ENCODE measurements around the gene MAMLD1.

The MAMLD1 gene

GRCh38 chrX:150460063-150460462 lies 96.9 kb downstream of the MAMLD1 start:
- no peaks in the 10 kb centered on the region for H3K36me3 ChIP-seq (ENCODE audit: control insufficient read depth in 2 of 2, insufficient read depth in 1 of 2, low read length in 2 of 2)
- ChIA-PET CTCF (no interaction called here), POLR2A (no interaction called here)
- no peak overlapping the region for H3K27ac ChIP-seq (ENCODE audit: extremely low read depth, low read depth, low read length)
- no peaks in the 10 kb centered on the region for H3K4me1 ChIP-seq (ENCODE audit: control insufficient read depth, insufficient read depth, low read length)
- no peak overlapping the region for H3K4me3 ChIP-seq (ENCODE audit: low read depth, low read length)
- TF ChIP-seq ZNF350 (tag by site-specific recombination; IDR thresholded peaks at IDR 0.05), result no peak
- no peak for TF ChIP-seq ZNF544 (tag by site-specific recombination; IDR thresholded peaks at IDR 0.05)
- TF ChIP-seq ZNF501 (tag by site-specific recombination; IDR thresholded peaks at IDR 0.05), result no peak
- TF ChIP-seq ZNF560 (tag by site-specific recombination; IDR thresholded peaks at IDR 0.05; ENCODE audit: borderline replicate concordance), result no peak
- TF ChIP-seq ZNF768 (tag by site-specific recombination; IDR thresholded peaks at IDR 0.05), result no peak
- TF ChIP-seq, protein P1, sequence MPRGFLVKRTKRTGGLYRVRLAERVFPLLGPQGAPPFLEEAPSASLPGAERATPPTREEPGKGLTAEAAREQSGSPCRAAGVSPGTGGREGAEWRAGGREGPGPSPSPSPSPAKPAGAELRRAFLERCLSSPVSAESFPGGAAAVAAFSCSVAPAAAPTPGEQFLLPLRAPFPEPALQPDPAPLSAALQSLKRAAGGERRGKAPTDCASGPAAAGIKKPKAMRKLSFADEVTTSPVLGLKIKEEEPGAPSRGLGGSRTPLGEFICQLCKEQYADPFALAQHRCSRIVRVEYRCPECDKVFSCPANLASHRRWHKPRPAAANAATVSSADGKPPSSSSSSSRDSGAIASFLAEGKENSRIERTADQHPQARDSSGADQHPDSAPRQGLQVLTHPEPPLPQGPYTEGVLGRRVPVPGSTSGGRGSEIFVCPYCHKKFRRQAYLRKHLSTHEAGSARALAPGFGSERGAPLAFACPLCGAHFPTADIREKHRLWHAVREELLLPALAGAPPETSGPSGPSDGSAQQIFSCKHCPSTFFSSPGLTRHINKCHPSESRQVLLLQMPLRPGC (tag by site-specific recombination; IDR thresholded peaks at IDR 0.05), result no peak
- TF ChIP-seq ZNF416 (tag by site-specific recombination; IDR thresholded peaks at IDR 0.05), result no peak
- no peak for TF ChIP-seq ZFP37 (tag by site-specific recombination; IDR thresholded peaks at IDR 0.05)
- TF ChIP-seq ZNF280D (tag by site-specific recombination; IDR thresholded peaks at IDR 0.05), result no peak
- no peak for TF ChIP-seq ZNF747 (tag by site-specific recombination; IDR thresholded peaks at IDR 0.05)
- no peak for TF ChIP-seq ZBTB21 (tag by site-specific recombination; IDR thresholded peaks at IDR 0.05)
- TF ChIP-seq, protein P2, sequence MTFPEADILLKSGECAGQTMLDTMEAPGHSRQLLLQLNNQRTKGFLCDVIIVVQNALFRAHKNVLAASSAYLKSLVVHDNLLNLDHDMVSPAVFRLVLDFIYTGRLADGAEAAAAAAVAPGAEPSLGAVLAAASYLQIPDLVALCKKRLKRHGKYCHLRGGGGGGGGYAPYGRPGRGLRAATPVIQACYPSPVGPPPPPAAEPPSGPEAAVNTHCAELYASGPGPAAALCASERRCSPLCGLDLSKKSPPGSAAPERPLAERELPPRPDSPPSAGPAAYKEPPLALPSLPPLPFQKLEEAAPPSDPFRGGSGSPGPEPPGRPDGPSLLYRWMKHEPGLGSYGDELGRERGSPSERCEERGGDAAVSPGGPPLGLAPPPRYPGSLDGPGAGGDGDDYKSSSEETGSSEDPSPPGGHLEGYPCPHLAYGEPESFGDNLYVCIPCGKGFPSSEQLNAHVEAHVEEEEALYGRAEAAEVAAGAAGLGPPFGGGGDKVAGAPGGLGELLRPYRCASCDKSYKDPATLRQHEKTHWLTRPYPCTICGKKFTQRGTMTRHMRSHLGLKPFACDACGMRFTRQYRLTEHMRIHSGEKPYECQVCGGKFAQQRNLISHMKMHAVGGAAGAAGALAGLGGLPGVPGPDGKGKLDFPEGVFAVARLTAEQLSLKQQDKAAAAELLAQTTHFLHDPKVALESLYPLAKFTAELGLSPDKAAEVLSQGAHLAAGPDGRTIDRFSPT (tag by site-specific recombination; IDR thresholded peaks at IDR 0.05), result no peak
- no peak for TF ChIP-seq ZBTB10 (tag by site-specific recombination; IDR thresholded peaks at IDR 0.05)
- TF ChIP-seq ZEB2 (tag by site-specific recombination; IDR thresholded peaks at IDR 0.05), result no peak
- TF ChIP-seq ZNF114 (tag by site-specific recombination; IDR thresholded peaks at IDR 0.05), result no peak
- no peaks in the 10 kb centered on the region for H3K9me3 ChIP-seq (ENCODE audit: control insufficient read depth, insufficient read depth, low read depth, low read length)

DNA sequence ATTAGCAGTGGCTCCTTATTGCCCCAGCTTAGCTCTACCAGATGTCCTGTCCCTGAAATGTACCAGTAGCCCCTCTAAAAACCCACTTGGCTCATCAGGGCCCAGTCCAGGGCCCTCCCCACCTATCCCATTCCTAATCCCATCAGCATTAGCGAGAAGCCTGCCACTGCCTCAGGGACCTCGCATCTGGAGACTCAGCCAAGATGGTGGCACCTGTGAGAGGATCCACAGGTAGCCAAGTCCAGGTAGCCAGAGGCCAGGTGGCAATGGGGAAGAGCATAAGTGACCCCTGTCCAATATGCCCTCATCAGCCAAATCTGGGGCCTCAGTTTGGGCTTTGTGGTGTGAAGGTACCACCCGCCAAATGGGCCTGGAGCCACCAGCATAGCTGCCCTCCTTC lies 97.7 kb downstream of the MAMLD1 start:
- CTCF ChIA-PET, result no interaction called here
- Histone ChIP-seq H3K9me3 (ENCODE audit: control insufficient read depth, insufficient read depth, low read depth, low read length) (no peaks in the 10 kb centered on the region), H3K36me3 (ENCODE audit: control insufficient read depth in 2 of 2, insufficient read depth in 1 of 2, low read length in 2 of 2) (no peaks in the 10 kb centered on the region), H3K27ac (ENCODE audit: extremely low read depth, low read depth, low read length) (no peak overlapping the region), H3K4me1 (ENCODE audit: control insufficient read depth, insufficient read depth, low read length) (no peaks in the 10 kb centered on the region), H3K4me3 (ENCODE audit: low read depth, low read length) (no peak overlapping the region)
- POLR2A ChIA-PET, result no interaction called here
- TF ChIP-seq KLF9 (tag by site-specific recombination; IDR thresholded peaks at IDR 0.05; ENCODE audit: low read depth) (no peak), SCRT1 (tag by site-specific recombination; IDR thresholded peaks at IDR 0.05; ENCODE audit: borderline replicate concordance) (no peak), ZNF585B (tag by site-specific recombination; IDR thresholded peaks at IDR 0.05) (no peak), ZNF211 (tag by site-specific recombination; IDR thresholded peaks at IDR 0.05; ENCODE audit: low read depth) (no peak), ZNF621 (tag by site-specific recombination; IDR thresholded peaks at IDR 0.05) (no peak), ZNF837 (tag by site-specific recombination; IDR thresholded peaks at IDR 0.05) (no peak), ZNF114 (tag by site-specific recombination; IDR thresholded peaks at IDR 0.05) (no peak), ZFHX2 (tag by site-specific recombination; conservative IDR thresholded peaks at IDR 0.05) (no peak), ZNF600 (tag by site-specific recombination; IDR thresholded peaks at IDR 0.05) (no peak)
- TF ChIP-seq, protein P3, sequence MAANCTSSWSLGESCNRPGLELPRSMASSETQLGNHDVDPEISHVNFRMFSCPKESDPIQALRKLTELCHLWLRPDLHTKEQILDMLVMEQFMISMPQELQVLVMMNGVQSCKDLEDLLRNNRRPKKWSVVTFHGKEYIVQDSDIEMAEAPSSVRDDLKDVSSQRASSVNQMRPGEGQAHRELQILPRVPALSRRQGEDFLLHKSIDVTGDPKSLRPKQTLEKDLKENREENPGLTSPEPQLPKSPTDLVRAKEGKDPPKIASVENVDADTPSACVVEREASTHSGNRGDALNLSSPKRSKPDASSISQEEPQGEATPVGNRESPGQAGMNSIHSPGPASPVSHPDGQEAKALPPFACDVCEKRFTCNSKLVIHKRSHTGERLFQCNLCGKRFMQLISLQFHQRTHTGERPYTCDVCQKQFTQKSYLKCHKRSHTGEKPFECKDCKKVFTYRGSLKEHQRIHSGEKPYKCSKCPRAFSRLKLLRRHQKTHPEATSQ (tag by site-specific recombination; IDR thresholded peaks at IDR 0.05), result no peak

Measured in HEK293 (cell line).